Hematopoietic multipotent progenitor cell treated with erythropoietin and hydrocortisone succinate and interleukin-3 and kit ligand, for 6 days (in vitro differentiated cells): Measurements from ENCODE around the gene POLR2L.

ENCODE experiments used
- DNase-seq: peaks from one replicate; pipeline ENCODE4 v3.0.0-alpha.2; 2015

The POLR2L gene

DNA sequence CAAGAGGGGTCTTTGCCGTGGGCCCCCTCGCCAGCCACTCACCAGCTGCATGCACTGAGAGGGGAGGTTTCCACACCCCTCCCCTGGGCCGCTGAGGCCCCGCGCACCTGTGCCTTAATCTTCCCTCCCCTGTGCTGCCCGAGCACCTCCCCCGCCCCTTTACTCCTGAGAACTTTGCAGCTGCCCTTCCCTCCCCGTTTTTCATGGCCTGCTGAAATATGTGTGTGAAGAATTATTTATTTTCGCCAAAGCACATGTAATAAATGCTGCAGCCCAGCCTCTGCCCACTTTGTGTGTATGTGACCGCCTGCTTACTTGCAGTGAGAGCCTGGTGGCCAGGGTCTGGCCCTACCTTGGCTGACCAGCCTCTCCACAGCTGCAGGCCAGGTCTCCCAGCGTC lies 17.4 kb downstream of the POLR2L start:
- DNase-seq: no peak

DNA sequence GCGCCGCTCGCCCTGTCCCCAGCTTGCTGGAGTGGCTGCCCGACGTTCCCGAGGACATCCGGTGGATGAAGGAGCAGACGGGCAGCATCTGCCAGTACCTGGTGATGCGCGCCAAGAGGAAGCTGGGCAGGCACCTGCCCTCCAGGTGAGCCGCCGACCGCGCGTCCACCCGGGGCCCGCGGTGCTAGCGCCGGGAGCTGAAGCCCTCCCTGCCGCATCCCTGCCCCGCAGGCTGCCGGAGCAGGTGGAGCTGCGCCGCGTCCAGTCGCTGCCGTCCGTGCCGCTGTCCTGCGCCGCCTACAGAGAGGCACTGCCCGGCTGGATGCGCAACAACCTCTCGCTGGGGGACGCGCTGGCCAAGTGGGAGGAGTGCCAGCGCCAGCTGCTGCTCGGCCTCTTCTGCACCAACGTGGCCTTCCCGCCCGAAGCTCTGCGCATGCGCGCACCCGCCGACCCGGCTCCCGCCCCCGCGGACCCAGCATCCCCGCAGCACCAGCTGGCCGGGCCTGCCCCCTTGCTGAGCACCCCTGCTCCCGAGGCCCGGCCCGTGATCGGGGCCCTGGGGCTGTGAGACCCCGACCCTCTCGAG lies 17.9 kb downstream of the POLR2L start:
- DNase-seq: no peak

GRCh38 chr11:823441-824291 lies 18.7 kb downstream of the POLR2L start:
- DNase-seq: no peak

DNA sequence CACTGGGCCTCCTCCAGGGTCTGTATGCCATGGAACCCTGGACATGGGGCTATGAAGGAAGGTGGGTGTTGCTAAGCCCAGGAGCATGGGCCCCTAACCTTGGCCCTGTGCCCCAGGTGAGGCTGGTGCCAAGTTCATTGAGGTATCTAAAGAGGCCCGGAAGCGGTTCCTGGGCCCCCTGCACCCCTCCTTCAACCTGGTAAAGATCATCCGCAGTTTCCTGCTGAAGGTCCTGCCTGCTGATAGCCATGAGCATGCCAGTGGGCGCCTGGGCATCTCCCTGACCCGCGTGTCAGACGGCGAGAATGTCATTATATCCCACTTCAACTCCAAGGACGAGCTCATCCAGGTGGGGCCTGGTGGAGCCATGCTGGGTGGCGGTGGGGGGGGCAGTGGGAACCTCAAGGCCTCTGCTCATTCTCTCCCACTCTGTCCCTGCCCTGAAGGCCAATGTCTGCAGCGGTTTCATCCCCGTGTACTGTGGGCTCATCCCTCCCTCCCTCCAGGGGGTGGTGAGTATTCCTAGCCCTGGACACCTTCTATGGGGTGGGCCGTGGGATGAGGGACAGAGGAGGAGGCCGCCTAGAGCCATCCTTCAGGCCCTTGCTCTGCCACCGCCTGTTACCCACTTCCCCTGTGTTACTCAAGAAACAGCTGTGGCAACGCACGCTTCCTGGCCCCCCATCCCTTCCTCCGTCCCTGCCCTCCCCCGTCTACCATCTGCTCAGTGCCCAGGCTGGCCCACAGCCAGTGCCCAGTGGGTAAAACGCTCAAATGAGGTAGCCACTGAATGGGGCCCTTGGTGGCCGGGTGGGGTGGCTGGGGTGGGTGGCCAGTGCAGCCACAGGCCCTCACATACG lies 20.6 kb downstream of the POLR2L start:
- peak; percentile 69 for DNase-seq

- no peak for DNase-seq
Measured at GRCh38 chr11:820655-821511, 21.4 kb downstream of the POLR2L start.

DNA sequence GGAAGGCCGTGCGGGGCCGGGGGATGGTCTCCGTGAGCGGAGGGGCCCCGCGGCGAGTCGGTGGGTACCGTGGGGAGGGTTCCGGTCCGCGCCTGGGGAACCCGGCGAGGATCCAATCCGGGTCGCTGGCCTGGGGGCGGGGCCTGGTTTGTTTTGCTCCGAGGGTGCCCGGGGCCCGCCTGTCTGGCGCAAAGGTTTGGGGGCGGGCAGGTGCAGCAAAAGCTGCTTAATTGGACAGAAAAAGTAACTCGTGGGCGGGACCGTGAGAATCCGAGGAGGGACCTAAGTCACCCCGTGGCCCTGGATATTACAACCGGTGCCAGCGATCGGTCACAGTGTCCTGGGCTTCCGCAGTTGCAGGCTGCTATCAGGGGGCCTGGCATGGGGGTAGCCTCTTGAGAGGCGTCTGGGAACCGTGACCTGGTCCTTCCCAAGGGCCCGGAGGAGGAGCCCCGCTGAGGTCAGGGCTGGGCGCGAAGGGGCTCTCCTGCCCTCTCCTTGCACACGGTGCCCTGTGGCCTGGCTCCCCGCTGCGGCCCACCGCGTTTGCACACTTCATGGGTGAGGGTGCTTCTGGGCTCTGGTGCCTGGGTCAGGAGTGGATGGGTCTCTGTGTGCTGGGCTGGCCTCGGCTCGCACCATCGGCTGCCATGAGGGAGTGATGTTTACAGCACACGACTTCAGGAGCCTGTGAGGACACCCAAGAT lies 22.2 kb downstream of the POLR2L start:
- peak; percentile 98 for DNase-seq

DNA sequence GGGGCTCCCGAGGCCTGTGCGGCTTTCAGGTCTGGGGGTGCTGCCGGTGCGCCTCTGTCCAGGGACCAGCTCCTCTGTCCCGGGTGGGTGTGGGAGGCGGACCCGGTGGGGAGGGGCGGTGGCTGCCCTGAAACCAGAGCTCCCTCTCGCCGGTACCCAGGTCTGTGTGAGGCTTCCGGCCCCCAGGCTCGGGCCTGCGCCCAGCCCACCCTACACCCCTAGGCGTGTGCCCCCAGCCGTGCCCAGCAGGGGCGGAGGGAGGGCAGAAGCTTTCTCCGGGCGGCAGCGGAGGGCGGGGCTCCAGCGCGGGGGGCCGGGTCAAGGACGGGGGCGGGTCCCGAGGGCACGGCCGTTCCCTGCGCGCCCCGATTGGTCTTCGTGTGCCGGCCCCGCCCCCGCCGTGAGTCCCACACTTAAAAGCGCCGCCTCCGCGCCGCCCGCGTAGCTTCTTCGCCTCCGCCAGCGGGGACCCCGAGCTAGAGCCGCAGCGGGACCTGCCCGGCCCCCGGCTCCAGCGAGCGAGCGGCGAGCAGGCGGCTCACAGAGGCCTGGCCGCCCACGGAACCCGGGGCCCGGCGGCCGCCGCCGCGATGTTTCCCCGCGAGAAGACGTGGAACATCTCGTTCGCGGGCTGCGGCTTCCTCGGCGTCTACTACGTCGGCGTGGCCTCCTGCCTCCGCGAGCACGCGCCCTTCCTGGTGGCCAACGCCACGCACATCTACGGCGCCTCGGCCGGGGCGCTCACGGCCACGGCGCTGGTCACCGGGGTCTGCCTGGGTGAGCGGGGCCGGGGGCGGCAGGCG lies 23.0 kb downstream of the POLR2L start:
- DNase-seq: peak; percentile 96

DNA sequence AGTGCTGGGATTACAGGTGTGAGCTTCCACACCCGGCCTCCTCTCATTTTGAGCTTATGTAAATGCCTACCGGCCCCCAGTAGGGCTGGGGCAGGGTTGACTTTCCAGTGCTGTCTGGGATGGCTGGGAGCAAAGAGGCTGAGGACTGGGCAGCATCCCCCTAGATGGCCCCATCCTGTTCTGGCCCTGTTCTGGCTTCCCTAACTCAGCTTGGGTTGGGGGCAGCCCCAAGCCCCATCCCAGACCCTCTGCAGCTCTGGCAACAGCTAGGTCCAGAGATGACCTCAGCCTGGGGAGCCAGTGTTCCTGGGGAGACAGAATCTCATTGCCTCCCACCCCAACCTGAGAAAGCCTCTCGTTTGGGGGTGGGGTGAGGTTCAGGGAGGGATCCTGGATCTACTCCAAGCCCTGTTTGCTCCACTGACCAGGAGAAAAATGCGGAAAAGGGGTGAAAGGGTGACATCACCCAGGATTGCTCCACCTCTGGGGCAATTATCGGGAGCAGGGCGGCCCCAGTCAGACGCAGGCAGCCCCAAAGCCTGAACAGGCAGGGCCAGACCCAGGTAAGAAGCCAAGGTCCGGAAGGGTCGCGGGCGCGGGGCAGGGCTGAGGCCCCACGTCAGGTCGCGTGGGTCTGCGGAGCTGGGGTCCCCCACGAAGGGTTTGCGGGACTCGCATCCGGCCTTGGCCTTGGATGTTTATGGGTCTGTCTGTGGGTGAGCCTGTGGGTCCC lies 23.8 kb downstream of the POLR2L start, which contains the start of gene PNPLA2:
Gene PNPLA2 (plus strand): TSS at position 519 of the 733 bp plus-strand sequence. CDS start 805 bp downstream, outside the sequence.
- DNase-seq: no peak

GRCh38 chr11:816433-816779 lies 25.9 kb downstream of the POLR2L start:
- no peak for DNase-seq

GRCh38 chr11:815675-816432 lies 26.5 kb downstream of the POLR2L start:
- no peak for DNase-seq

- no peak for DNase-seq
Measured at GRCh38 chr11:813456-814096, 28.8 kb downstream of the POLR2L start.

DNA sequence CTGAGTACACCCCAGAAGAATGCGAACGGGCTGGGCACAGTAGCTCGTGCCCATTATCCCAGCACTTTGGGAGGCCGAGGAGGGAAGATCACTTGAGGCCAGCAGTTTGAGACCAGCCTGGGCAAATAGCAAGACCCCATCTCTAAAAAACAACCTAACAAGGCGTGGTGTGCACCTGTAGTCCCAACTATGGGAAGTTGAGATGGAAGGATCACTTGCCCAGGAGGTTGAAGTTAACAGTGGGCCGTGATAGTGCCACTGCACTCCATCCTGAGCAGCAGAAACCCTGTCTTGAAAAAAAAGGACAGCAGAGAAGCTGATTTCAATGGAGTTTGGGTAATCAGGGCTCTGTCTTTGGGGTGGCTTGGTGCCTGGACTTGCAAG lies 29.3 kb downstream of the POLR2L start:
- DNase-seq: no peak

GRCh38 chr11:812390-812789 lies 29.9 kb downstream of the POLR2L start:
- no peak for DNase-seq

GRCh38 chr11:811446-812245 lies 30.7 kb downstream of the POLR2L start:
- DNase-seq: peak; percentile 69

DNA sequence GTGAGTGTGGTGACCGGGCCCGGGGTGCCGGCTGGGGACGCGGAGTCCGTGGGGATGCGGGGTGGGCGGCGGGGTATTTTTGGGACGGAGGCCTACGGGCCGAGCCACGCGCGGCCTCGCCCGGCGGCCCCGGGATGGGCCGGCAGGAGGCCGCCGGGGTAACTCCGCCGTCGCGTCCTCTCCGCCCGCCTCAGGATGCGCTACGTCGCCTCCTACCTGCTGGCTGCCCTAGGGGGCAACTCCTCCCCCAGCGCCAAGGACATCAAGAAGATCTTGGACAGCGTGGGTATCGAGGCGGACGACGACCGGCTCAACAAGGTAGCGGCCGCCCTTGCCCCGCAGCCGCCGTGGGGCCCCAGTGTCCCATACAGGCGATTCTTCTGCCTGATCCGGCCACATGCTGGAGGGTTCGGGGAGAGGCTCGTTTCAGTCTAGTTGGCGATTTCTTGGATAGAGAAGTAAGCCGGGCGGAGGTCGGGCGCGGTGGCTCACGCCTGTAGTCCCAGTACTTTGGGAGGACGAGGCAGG lies 32.2 kb downstream of the POLR2L start:
- DNase-seq: no peak

DNA sequence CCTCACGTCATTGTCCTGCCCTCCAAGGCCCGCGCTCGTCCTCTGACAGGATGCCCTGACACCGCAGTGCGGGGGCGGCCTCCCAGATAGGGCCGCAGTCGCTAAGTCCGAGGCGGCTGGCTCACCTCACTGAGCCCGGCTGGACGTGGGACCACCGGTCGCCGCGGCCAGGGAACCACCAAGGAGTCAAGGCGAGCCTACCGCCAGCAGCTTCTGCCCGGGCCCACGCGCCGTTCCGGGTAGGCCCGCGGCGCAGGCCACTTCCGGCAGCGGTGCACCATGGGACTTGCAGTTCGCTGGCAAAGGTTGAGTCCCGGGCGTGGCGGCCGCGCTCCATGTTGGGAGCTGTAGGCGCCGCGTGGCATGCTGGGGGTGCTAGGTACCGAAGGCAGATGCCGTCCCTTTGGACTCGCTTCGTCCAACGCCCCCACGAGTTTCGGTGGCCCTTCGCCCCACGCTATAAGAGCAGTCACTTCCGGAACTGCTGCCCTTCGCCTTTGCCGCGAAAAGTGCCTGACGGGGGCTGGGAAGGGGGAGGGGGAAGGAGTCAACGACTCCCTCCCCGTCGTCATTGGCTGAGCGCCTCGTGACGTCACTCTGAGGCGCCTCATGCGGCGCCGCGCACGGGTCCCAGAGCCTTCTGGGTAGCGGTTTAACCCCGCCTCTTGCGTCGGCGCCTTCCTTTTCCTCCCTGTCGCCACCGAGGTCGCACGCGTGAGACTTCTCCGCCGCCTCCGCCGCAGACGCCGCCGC lies 32.9 kb downstream of the POLR2L start, which contains the start of gene RPLP2:
Gene RPLP2 (plus strand): TSS at position 681 of the 753 bp plus-strand sequence. CDS start 268 bp downstream, outside the sequence.
- peak; percentile 98 for DNase-seq
